ENCODE measurements around the gene ABHD12. TPM values are rescaled to one million over a fixed set of nuclear protein-coding genes. Genes with fewer than 3 reads are reported as not detected.

ABHD12 gene
- total RNA-seq, 1 donor from 2014 or later, result 58.0 TPM

- no peak for DNase-seq (ENCODE audit: low spot score in 2 of 2, unreplicated experiment in 2 of 2)
- H3K9me3 Mint-ChIP-seq, result no peaks in the 10 kb centered on the region
- H3K4me1 Mint-ChIP-seq, result peaks cover 4% of the 10 kb centered on the region
- H3K27me3 Mint-ChIP-seq (ENCODE audit: low read depth), result no peaks in the 10 kb centered on the region
- TF ChIP-seq CTCF (IDR thresholded peaks at IDR 0.05; ENCODE audit: unreplicated experiment), result no peak
- no peak overlapping the region for H3K4me3 Mint-ChIP-seq
- H3K36me3 Mint-ChIP-seq, result peaks cover 10% of the 10 kb centered on the region
- H3K27ac Mint-ChIP-seq, result no peak overlapping the region
These were observed 9.6 kb downstream of the ABHD12 start for GRCh38 chr20:25380945-25381614.

- no peak overlapping the region for H3K4me3 Mint-ChIP-seq
- H3K27me3 Mint-ChIP-seq (ENCODE audit: low read depth), result no peaks in the 10 kb centered on the region
- no peak for DNase-seq (ENCODE audit: low spot score in 2 of 2, unreplicated experiment in 2 of 2)
- no peak overlapping the region for H3K27ac Mint-ChIP-seq
- peaks cover 4% of the 10 kb centered on the region for H3K4me1 Mint-ChIP-seq
- no peak for TF ChIP-seq CTCF (IDR thresholded peaks at IDR 0.05; ENCODE audit: unreplicated experiment)
- peaks cover 6% of the 10 kb centered on the region for H3K9me3 Mint-ChIP-seq
- peaks cover 24% of the 10 kb centered on the region for H3K36me3 Mint-ChIP-seq
These were observed 11.5 kb downstream of the ABHD12 start for GRCh38 chr20:25378884-25379733.

GRCh38 chr20:25378189-25378883 is 12.3 kb downstream of the ABHD12 start:
- no peaks in the 10 kb centered on the region for H3K27me3 Mint-ChIP-seq (ENCODE audit: low read depth)
- H3K9me3 Mint-ChIP-seq, result peaks cover 12% of the 10 kb centered on the region
- TF ChIP-seq CTCF (IDR thresholded peaks at IDR 0.05; ENCODE audit: unreplicated experiment), result no peak
- H3K27ac Mint-ChIP-seq, result no peak overlapping the region
- peaks cover 30% of the 10 kb centered on the region for H3K36me3 Mint-ChIP-seq
- peaks cover 4% of the 10 kb centered on the region for H3K4me1 Mint-ChIP-seq
- DNase-seq (ENCODE audit: low spot score in 2 of 2, unreplicated experiment in 2 of 2), result no peak
- H3K4me3 Mint-ChIP-seq, result no peak overlapping the region

GRCh38 chr20:25376886-25377285 is 13.7 kb downstream of the ABHD12 start:
- Mint-ChIP-seq H3K27me3 (ENCODE audit: low read depth) (no peaks in the 10 kb centered on the region), H3K4me1 (peaks cover 4% of the 10 kb centered on the region), H3K36me3 (peaks cover 34% of the 10 kb centered on the region), H3K4me3 (no peak overlapping the region), H3K27ac (peak overlapping the region; percentile 28), H3K9me3 (peaks cover 19% of the 10 kb centered on the region)
- no peak for DNase-seq (ENCODE audit: low spot score in 2 of 2, unreplicated experiment in 2 of 2)
- TF ChIP-seq CTCF (IDR thresholded peaks at IDR 0.05; ENCODE audit: unreplicated experiment), result no peak

- H3K27ac Mint-ChIP-seq, result no peak overlapping the region
- DNase-seq (ENCODE audit: low spot score in 2 of 2, unreplicated experiment in 2 of 2), result no peak
- H3K36me3 Mint-ChIP-seq, result peaks cover 34% of the 10 kb centered on the region
- no peak for TF ChIP-seq CTCF (IDR thresholded peaks at IDR 0.05; ENCODE audit: unreplicated experiment)
- peaks cover 4% of the 10 kb centered on the region for H3K4me1 Mint-ChIP-seq
- H3K27me3 Mint-ChIP-seq (ENCODE audit: low read depth), result no peaks in the 10 kb centered on the region
- H3K4me3 Mint-ChIP-seq, result no peak overlapping the region
- H3K9me3 Mint-ChIP-seq, result peaks cover 19% of the 10 kb centered on the region
These were observed 14.4 kb downstream of the ABHD12 start for GRCh38 chr20:25376236-25376635.

Data from mesothelial cell of epicardium (in vitro differentiated cells).